H1 (cell line): ENCODE measurements around the gene GOLGA6B. TPM values are rescaled to one million over a fixed set of nuclear protein-coding genes. Genes with fewer than 3 reads are reported as not detected.

Source experiments
- CTCF ChIA-PET: fragments of 300-600 bp; sonication (Branson Sonifier 250); formaldehyde crosslinking; loops from one replicate; lab custom pipeline; 2021; ENCODE audit not compliant: partially characterized antibody; lab: Charles Lee
- POLR2A ChIA-PET: fragments of 300-600 bp; sonication (Branson Sonifier 250); formaldehyde crosslinking; loops from one replicate; lab custom pipeline; 2021; ENCODE audit warnings: inconsistent platforms; ENCODE audit not compliant: partially characterized antibody; lab: Charles Lee
- DNase-seq, 2 experiments: peaks; one replicate each; pipeline versions ENCODE4 v3.0.0 to v3.0.0-alpha.2; 2010 to 2022; ENCODE audit warnings: low spot score in 2 of 2, low read depth in 1 of 2, mixed read lengths in 1 of 2
- FAIRE-seq: peaks from 2 replicates; lab custom pipeline; 2011; peaks lifted over from hg19 to GRCh38; lab: Jason Lieb, UNC
- H2AFZ ChIP-seq: 2 replicates; pipeline ENCODE4 v1.8.1; 2012; ENCODE audit warnings: low read length, inconsistent platforms
- H2AK5ac ChIP-seq: 2 replicates; pipeline ENCODE4 v1.6.1; 2013; ENCODE audit warnings: low read depth, low read length
- H2BK120ac ChIP-seq: replicated peaks from 2 replicates; pipeline ENCODE3; 2013; ENCODE audit warnings: low read depth, low read length, inconsistent platforms
- H2BK12ac ChIP-seq: 2 replicates; pipeline ENCODE4 v1.6.1; 2013; ENCODE audit warnings: low read depth, low read length
- H2BK15ac ChIP-seq: 2 replicates; pipeline ENCODE4 v1.6.1; 2013; ENCODE audit warnings: low read length
- H2BK20ac ChIP-seq: 2 replicates; pipeline ENCODE4 v1.6.1; 2013; ENCODE audit warnings: low read length
- H2BK5ac ChIP-seq: 2 replicates; pipeline ENCODE4 v1.6.1; 2013; ENCODE audit warnings: low read depth, low read length
- H3K14ac ChIP-seq: 2 replicates; pipeline ENCODE4 v1.6.1; 2013; ENCODE audit warnings: inconsistent platforms; ENCODE audit not compliant: insufficient read length
- H3K18ac ChIP-seq: 2 replicates; pipeline ENCODE4 v1.6.1; 2013; ENCODE audit warnings: low read length; ENCODE audit errors: extremely low read depth
- H3K23ac ChIP-seq: 2 replicates; pipeline ENCODE4 v1.6.1; 2013; ENCODE audit warnings: inconsistent platforms; ENCODE audit not compliant: insufficient read length
- H3K23me2 ChIP-seq: 2 replicates; pipeline ENCODE4 v1.6.1; 2013; ENCODE audit warnings: low read depth, low read length
- H3K27ac ChIP-seq: 2 replicates; pipeline ENCODE4 v1.6.1; 2011; ENCODE audit warnings: low read depth, low read length, inconsistent platforms
- H3K27me3 ChIP-seq, 4 experiments: replicated peaks in 1 of 4; 1 replicate in 1 of 4; 2 replicates in 3 of 4; pipeline versions ENCODE4 v1.6.1 to v1.8.1; 2011 to 2013; ENCODE audit warnings: low read length in 3 of 4, mild to moderate bottlenecking in 3 of 4, inconsistent platforms in 2 of 4, mixed read lengths in 2 of 4, moderate library complexity in 1 of 4; ENCODE audit not compliant: control insufficient read depth in 3 of 4, insufficient read depth in 3 of 4; ENCODE audit errors: extremely low read depth in 1 of 4
- H3K36me3 ChIP-seq, 4 experiments: 2 replicates each; pipeline versions ENCODE4 v1.6.1 to v1.8.1; 2011 to 2013; ENCODE audit warnings: mild to moderate bottlenecking in 4 of 4, low read length in 3 of 4, moderate library complexity in 2 of 4, control low read depth in 1 of 4, inconsistent platforms in 1 of 4; ENCODE audit not compliant: insufficient read depth in 4 of 4, control insufficient read depth in 2 of 4
- H3K4ac ChIP-seq: replicated peaks from 2 replicates; pipeline ENCODE3; 2013; ENCODE audit warnings: low read length, low read depth, mixed read lengths, inconsistent platforms; ENCODE audit not compliant: insufficient read length
- H3K4me1 ChIP-seq, 4 experiments: replicated peaks in 1 of 4; 1 replicate in 1 of 4; 2 replicates in 3 of 4; pipeline versions ENCODE4 v1.6.1 to v1.8.1; 2011 to 2013; ENCODE audit warnings: low read length in 3 of 4, inconsistent platforms in 2 of 4, mixed read lengths in 1 of 4; ENCODE audit not compliant: insufficient read depth in 4 of 4, control insufficient read depth in 3 of 4
- H3K4me2 ChIP-seq, 2 experiments: 2 replicates each; pipeline versions ENCODE4 v1.6.1 to v1.8.1; 2011 to 2013; ENCODE audit warnings: low read depth in 2 of 2, low read length in 2 of 2, control low read depth in 1 of 2, inconsistent platforms in 1 of 2, mild to moderate bottlenecking in 1 of 2; ENCODE audit not compliant: insufficient read depth in 1 of 2
- H3K4me3 ChIP-seq, 4 experiments: fragments of 200-600, 300-600 bp in 1 of 4; sonication (generic), shearing (Covaris generic), sonication (Bioruptor Twin) in 1 of 4; 2 replicates each; pipeline versions ENCODE4 v1.5.1 to v1.8.1; 2011 to 2016; ENCODE audit warnings: low read length in 4 of 4, low read depth in 3 of 4, control low read depth in 2 of 4, inconsistent platforms in 2 of 4, mild to moderate bottlenecking in 2 of 4, mixed read lengths in 1 of 4, moderate library complexity in 1 of 4; ENCODE audit not compliant: insufficient read depth in 2 of 4; ENCODE audit errors: extremely low read depth in 1 of 4
- H3K56ac ChIP-seq: replicated peaks from 2 replicates; pipeline ENCODE3; 2013; ENCODE audit warnings: low read depth, mild to moderate bottlenecking, mixed read lengths, low read length, inconsistent platforms; ENCODE audit not compliant: insufficient read length
- H3K79me1 ChIP-seq: 2 replicates; pipeline ENCODE4 v1.6.1; 2013; ENCODE audit warnings: low read depth, low read length, control low read depth
- H3K79me2 ChIP-seq, 2 experiments: 2 replicates each; pipeline versions ENCODE4 v1.6.1 to v1.8.1; 2012 to 2013; ENCODE audit warnings: low read length in 2 of 2, mild to moderate bottlenecking in 2 of 2, inconsistent platforms in 1 of 2; ENCODE audit not compliant: insufficient read depth in 2 of 2, control insufficient read depth in 1 of 2
- H3K9ac ChIP-seq, 4 experiments: replicated peaks in 1 of 4; 1 replicate in 1 of 4; 2 replicates in 3 of 4; pipeline versions ENCODE4 v1.6.1 to v1.8.1; 2011 to 2013; ENCODE audit warnings: low read depth in 3 of 4, low read length in 3 of 4, control low read depth in 2 of 4, mild to moderate bottlenecking in 2 of 4, moderate library complexity in 2 of 4, inconsistent platforms in 1 of 4; ENCODE audit errors: extremely low read depth in 1 of 4
- H3K9me3 ChIP-seq, 2 experiments: 2 replicates each; pipeline versions ENCODE4 v1.6.1 to v1.8.1; 2012 to 2013; ENCODE audit warnings: mild to moderate bottlenecking in 2 of 2, moderate library complexity in 2 of 2, control low read depth in 1 of 2, inconsistent platforms in 1 of 2, low read depth in 1 of 2, low read length in 1 of 2, mixed read lengths in 1 of 2; ENCODE audit not compliant: insufficient read depth in 2 of 2
- H4K20me1 ChIP-seq, 2 experiments: replicated peaks in 1 of 2; 2 replicates each; pipeline versions ENCODE3 to v1.8.1; 2011 to 2013; ENCODE audit warnings: inconsistent platforms in 2 of 2, low read length in 2 of 2, mild to moderate bottlenecking in 1 of 2; ENCODE audit not compliant: insufficient read depth in 2 of 2, control insufficient read depth in 1 of 2
- H4K5ac ChIP-seq: 2 replicates; pipeline ENCODE4 v1.6.1; 2013; ENCODE audit warnings: low read length, low read depth, mixed read lengths, inconsistent platforms; ENCODE audit not compliant: insufficient read length
- H4K8ac ChIP-seq: 2 replicates; pipeline ENCODE4 v1.8.0; 2013; ENCODE audit warnings: mild to moderate bottlenecking, moderate library complexity, low read length, inconsistent platforms; ENCODE audit not compliant: insufficient read depth; ENCODE audit errors: extremely low read depth
- H4K91ac ChIP-seq: replicated peaks from 2 replicates; pipeline ENCODE3; 2013; ENCODE audit warnings: low read length, mixed read lengths, inconsistent platforms; ENCODE audit not compliant: insufficient read length
- CREB1 ChIP-seq: IDR thresholded peaks from 2 replicates; pipeline ENCODE4 v1.6.1; 2012; ENCODE audit warnings: inconsistent platforms
- HDAC6 ChIP-seq: IDR thresholded peaks from one replicate; pipeline ENCODE4 v1.7.1; 2012; ENCODE audit warnings: low read depth, mild to moderate bottlenecking, inconsistent platforms, low read length, moderate library complexity
- JUND ChIP-seq: IDR thresholded peaks from 2 replicates; pipeline ENCODE4 v1.6.1; 2011; ENCODE audit warnings: mild to moderate bottlenecking, improper control_type of control experiment, low read length
- KDM5A ChIP-seq: fragments of 200-600 bp; IDR thresholded peaks from 2 replicates; pipeline ENCODE4 v1.7.1; 2012; ENCODE audit warnings: mild to moderate bottlenecking, low read length, inconsistent platforms, mixed read lengths
- SRF ChIP-seq: IDR thresholded peaks from 2 replicates; pipeline ENCODE4 v1.6.1; 2011; ENCODE audit warnings: mild to moderate bottlenecking, low read depth, low read length, moderate library complexity
- WGBS, 2 experiments: shearing (Covaris generic) in 1 of 2; methylation state at CpG; one replicate each; pipeline versions ENCODE4 v1.1.6 to v1.1.7; 2013 to 2015; ENCODE audit warnings: low lambda C conversion rate in 2 of 2, mixed read lengths in 2 of 2, inconsistent platforms in 1 of 2, low coverage in 1 of 2, missing lambda C conversion rate in 1 of 2; ENCODE audit not compliant: insufficient replicate concordance in 2 of 2, insufficient coverage in 1 of 2, insufficient read length in 1 of 2; ENCODE audit errors: extremely low coverage in 1 of 2, missing lambda C conversion rate in 1 of 2; 5-methylcytosine and 5-hydroxymethylcytosine counted together
- polyA plus RNA-seq, 7 experiments: library from polyadenylated mRNA; depleted of rRNA in 3 of 7; stranded (reverse) in 5 of 7; unstranded in 2 of 7; fragments of >200 nt in 5 of 7; fragments of 200-250 nt in 2 of 7; gene quantifications; 1 replicate in 5 of 7; 2 replicates in 1 of 7; 4 replicates in 1 of 7; pipeline versions ENCODE4 v1.2.1 to v1.2.3, GENCODE V29; 2011 to 2013; ENCODE audit warnings: missing spikeins in 2 of 7, mixed read lengths in 2 of 7
- total RNA-seq: library from RNA; stranded (reverse); fragmentation: NEBNext Ultra II Directional; extraction: Animal tissue kit (Norgen Biotek cat#: 25700); gene quantifications from 2 replicates; pipeline ENCODE4 v1.2.1, GENCODE V29; 2021
- TF ChIP-seq, protein P1 (sequence below): IDR thresholded peaks from 2 replicates; pipeline ENCODE4 v1.6.1; 2012; ENCODE audit warnings: inconsistent platforms
- TF ChIP-seq, protein P2 (sequence below): IDR thresholded peaks from 2 replicates; pipeline ENCODE4 v1.6.1; 2012; ENCODE audit warnings: low read length, inconsistent platforms

The GOLGA6B gene
- total and polyA plus RNA-seq, 2 of the 8 experiments (the other 6 are each of a cell fraction or from before 2014, with no cell fraction given) = 0.09 TPM; not detected in 1

DNA sequence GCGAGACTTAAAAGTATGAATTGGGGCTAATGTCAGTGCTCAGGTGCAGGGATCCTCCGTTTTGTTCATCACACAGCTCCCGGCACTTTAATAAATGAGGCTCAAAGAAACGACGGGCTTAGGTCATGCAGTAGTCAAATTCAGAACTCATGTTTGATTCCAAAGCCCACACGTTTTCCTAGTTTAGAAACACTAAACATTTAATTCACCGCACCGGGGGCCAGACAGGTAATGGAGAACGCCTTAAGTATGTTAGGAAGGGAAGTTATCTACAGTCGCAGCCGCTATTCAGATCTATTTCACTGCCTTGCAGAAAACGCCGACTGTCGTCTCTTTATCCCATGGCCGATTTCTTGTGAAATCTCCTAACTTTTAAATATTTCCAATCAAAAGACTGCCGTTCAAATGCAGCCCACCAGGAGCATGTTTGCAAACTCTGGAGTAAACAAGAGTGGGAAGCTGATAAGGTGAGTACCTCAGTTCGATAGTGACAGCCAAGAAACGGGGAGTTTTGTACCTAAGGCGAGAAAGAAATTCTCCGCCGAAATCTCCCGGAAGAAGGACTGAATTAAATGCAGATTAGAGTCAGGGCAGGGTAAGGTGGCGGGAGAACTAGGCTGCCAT, 30.9 kb downstream of the GOLGA6B start:
- WGBS, 2 experiments = 28% methylated on average over 23 of the region's 23 CpGs; no CpG with 5 or more reads in 1 of the 2 experiments
- H3K9ac ChIP-seq = peak overlapping the region; percentile 61 to 83 (median 78)
- peak overlapping the region; percentile 90 for H4K8ac ChIP-seq
- H3K27me3 ChIP-seq = no peaks in the 10 kb centered on the region
- no peak overlapping the region for H2AK5ac ChIP-seq
- H2BK5ac ChIP-seq = peak overlapping the region; percentile 68
- POLR2A ChIA-PET = interaction anchor here (1.0 to 2.1 kb wide), 4 partner anchors 11 to 17 kb away, joined by 4 to 6 read pairs (median 4); no protein-coding TSS in a partner anchor
- H3K4ac ChIP-seq = no peak overlapping the region
- H4K5ac ChIP-seq = peak overlapping the region; percentile 76
- no peaks in the 10 kb centered on the region for H3K36me3 ChIP-seq
- peak overlapping the region; percentile 71 to 94 (median 83) for H3K4me3 ChIP-seq
- no peak overlapping the region for H2BK20ac ChIP-seq
- peaks cover 0 to 20% of the 10 kb centered on the region in 2 experiments; a peak in 2 of 4 replicates for H3K79me2 ChIP-seq
- 0 out of 2 replicates have a peak, but pooled peaks cover 3% of the 10 kb centered on the region for H3K79me1 ChIP-seq
- FAIRE-seq = no peak
- H2BK12ac ChIP-seq = 0 out of 2 replicates have a peak overlapping the region, but pooled peaks have one; percentile 29
- H3K23me2 ChIP-seq = 0 out of 2 replicates have a peak, but pooled peaks cover 2% of the 10 kb centered on the region
- no peaks in the 10 kb centered on the region for H4K20me1 ChIP-seq
- H2AFZ ChIP-seq = 0 out of 2 replicates have a peak overlapping the region, but pooled peaks have one; percentile 60
- H3K56ac ChIP-seq = peak overlapping the region; percentile 71
- H3K4me2 ChIP-seq = peak overlapping the region; percentile 69 to 84
- no peak overlapping the region for H2BK15ac ChIP-seq
- H4K91ac ChIP-seq = no peak overlapping the region
- TF ChIP-seq, protein P1, sequence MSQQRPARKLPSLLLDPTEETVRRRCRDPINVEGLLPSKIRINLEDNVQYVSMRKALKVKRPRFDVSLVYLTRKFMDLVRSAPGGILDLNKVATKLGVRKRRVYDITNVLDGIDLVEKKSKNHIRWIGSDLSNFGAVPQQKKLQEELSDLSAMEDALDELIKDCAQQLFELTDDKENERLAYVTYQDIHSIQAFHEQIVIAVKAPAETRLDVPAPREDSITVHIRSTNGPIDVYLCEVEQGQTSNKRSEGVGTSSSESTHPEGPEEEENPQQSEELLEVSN = 0 out of 2 replicates have a peak, but pooled peaks have one; percentile 35
- TF ChIP-seq, protein P2, sequence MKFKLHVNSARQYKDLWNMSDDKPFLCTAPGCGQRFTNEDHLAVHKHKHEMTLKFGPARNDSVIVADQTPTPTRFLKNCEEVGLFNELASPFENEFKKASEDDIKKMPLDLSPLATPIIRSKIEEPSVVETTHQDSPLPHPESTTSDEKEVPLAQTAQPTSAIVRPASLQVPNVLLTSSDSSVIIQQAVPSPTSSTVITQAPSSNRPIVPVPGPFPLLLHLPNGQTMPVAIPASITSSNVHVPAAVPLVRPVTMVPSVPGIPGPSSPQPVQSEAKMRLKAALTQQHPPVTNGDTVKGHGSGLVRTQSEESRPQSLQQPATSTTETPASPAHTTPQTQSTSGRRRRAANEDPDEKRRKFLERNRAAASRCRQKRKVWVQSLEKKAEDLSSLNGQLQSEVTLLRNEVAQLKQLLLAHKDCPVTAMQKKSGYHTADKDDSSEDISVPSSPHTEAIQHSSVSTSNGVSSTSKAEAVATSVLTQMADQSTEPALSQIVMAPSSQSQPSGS = no peak
- no peak for TF ChIP-seq HDAC6
- TF ChIP-seq JUND = no peak
- no peak for TF ChIP-seq SRF
- 0 out of 2 replicates have a peak, but pooled peaks have one; percentile 1 for TF ChIP-seq CREB1
- TF ChIP-seq KDM5A = no peak
- H3K23ac ChIP-seq = no peak overlapping the region
- no peak overlapping the region for H3K14ac ChIP-seq
- H2BK120ac ChIP-seq = peak overlapping the region; percentile 13
- H3K4me1 ChIP-seq = 0 out of 7 replicates have a peak, but pooled peaks cover 0 to 2% (median 0%) of the 10 kb centered on the region in 4 experiments
- no peak for DNase-seq
- peak overlapping the region; percentile 82 for H3K27ac ChIP-seq
- CTCF ChIA-PET = interaction anchor here (0.9 to 3.7 kb wide), 6 partner anchors 15 to 95 kb away, joined by 3 to 19 read pairs (median 6); no protein-coding TSS in a partner anchor
- H3K9me3 ChIP-seq = no peaks in the 10 kb centered on the region
- H3K18ac ChIP-seq = no peak overlapping the region
